OCI-LY3 (cell line): ENCODE data around the gene SAMD8.

Experiments used
- EZH2phosphoT487 ChIP-seq: fragments of 200-600 bp; shearing (Covaris generic); IDR thresholded peaks from 2 replicates; pipeline ENCODE4 v1.6.1; 2018; ENCODE audit warnings: antibody characterized with exemption, mixed run types, low read depth
- TF ChIP-seq, protein P1 (sequence below): fragments of 200-600, 300-600 bp; sonication (generic); IDR thresholded peaks from 2 replicates; pipeline ENCODE4 v1.5.1; 2014; ENCODE audit warnings: antibody characterized with exemption, low read length, low read depth

DNA sequence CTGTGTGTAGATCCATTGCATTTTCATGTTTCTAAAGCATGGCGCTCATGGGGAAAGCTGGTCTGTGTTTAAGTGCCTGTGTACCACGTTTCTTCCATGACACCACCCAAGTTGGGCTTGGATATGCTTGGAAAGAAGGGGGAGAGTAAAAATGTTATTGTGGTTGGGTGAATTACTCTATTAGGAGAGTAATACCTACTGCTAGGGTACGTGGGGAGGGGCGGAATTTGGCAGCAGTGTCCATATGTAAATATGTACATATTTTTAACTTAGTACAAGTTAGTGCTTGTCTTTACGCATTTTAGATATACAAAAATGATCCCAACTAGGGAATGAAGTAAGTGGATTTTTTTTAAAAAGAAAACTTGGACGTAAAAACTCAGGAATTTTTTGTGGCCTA is 42.9 kb upstream of the SAMD8 start:
- no peak for TF ChIP-seq EZH2phosphoT487
- TF ChIP-seq, protein P1, sequence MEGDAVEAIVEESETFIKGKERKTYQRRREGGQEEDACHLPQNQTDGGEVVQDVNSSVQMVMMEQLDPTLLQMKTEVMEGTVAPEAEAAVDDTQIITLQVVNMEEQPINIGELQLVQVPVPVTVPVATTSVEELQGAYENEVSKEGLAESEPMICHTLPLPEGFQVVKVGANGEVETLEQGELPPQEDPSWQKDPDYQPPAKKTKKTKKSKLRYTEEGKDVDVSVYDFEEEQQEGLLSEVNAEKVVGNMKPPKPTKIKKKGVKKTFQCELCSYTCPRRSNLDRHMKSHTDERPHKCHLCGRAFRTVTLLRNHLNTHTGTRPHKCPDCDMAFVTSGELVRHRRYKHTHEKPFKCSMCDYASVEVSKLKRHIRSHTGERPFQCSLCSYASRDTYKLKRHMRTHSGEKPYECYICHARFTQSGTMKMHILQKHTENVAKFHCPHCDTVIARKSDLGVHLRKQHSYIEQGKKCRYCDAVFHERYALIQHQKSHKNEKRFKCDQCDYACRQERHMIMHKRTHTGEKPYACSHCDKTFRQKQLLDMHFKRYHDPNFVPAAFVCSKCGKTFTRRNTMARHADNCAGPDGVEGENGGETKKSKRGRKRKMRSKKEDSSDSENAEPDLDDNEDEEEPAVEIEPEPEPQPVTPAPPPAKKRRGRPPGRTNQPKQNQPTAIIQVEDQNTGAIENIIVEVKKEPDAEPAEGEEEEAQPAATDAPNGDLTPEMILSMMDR, result no peak
